NCI-H2227 treated with DMSO at 0.1 percent for 48 hours (cell line): ENCODE results near the gene TMEM238.
"Not testable (repeated sequence)": the region's sequence is repeated elsewhere in the genome, so short reads cannot be mapped to it uniquely, and the experiment has no call there.

Experiments
- DNase-seq: peaks from one replicate; lab custom pipeline; 2025; lab: John Stamatoyannopoulos, UW

TMEM238 gene

GRCh38 chr19:55401390-55401789, 17.3 kb upstream of the TMEM238 start:
- not testable (repeated sequence) for DNase-seq

GRCh38 chr19:55400281-55401087, 16.4 kb upstream of the TMEM238 start:
- DNase-seq = no peak

- no peak for DNase-seq
These were observed 14.3 kb upstream of the TMEM238 start for GRCh38 chr19:55398200-55398925.

- DNase-seq = no peak
These were observed 9.0 kb upstream of the TMEM238 start for GRCh38 chr19:55392820-55393761.

GRCh38 chr19:55391702-55392615, 7.9 kb upstream of the TMEM238 start:
- no peak for DNase-seq

GRCh38 chr19:55391191-55391670, 7.1 kb upstream of the TMEM238 start:
- no peak for DNase-seq

GRCh38 chr19:55390461-55390880, 6.4 kb upstream of the TMEM238 start:
- DNase-seq = no peak

- no peak for DNase-seq
These were observed 5.6 kb upstream of the TMEM238 start for GRCh38 chr19:55389386-55390317.

- no peak for DNase-seq
These were observed 3.8 kb upstream of the TMEM238 start for GRCh38 chr19:55387736-55388497.

- DNase-seq = no peak
These were observed 2.4 kb upstream of the TMEM238 start for GRCh38 chr19:55386493-55386971.

GRCh38 chr19:55385724-55386492, 1.8 kb upstream of the TMEM238 start, which contains the start of gene RPL28:
Gene RPL28 (plus strand): TSS chr19:55385932. CDS start chr19:55386358, 426 bp downstream.
- DNase-seq = peak; percentile 100

GRCh38 chr19:55384920-55385723, 1.0 kb upstream of the TMEM238 start:
- DNase-seq = peak; percentile 100

GRCh38 chr19:55383279-55384130, 587 bp downstream of the TMEM238 start:
- peak; percentile 74 for DNase-seq

- no peak for DNase-seq
These were observed 1.5 kb downstream of the TMEM238 start for GRCh38 chr19:55382522-55383054.

- no peak for DNase-seq
These were observed 2.1 kb downstream of the TMEM238 start for GRCh38 chr19:55382013-55382412.

- no peak for DNase-seq
These were observed 4.9 kb downstream of the TMEM238 start for GRCh38 chr19:55379174-55379573.
